Endometrial microvascular endothelial cells (primary cell): Measurements from ENCODE around the gene RPUSD4. TPM values are rescaled to one million over a fixed set of nuclear protein-coding genes. Genes with fewer than 3 reads are reported as not detected.

Experiments
- in situ Hi-C: cut with HindIII; loops from 2 replicates; pipeline ENCODE4 v1.10.0; 2017; ENCODE audit warnings: low sequenced_read_pairs, low pct_unique_long_range_greater_than_20kb; ENCODE audit errors: inconsistent ontology term
- total RNA-seq: library from RNA; depleted of rRNA; stranded (reverse); fragments of >200 nt; gene quantifications from one replicate; pipeline ENCODE4 v1.2.3, GENCODE V29; 2015; ENCODE audit errors: inconsistent ontology term

The RPUSD4 gene
- total RNA-seq, 1 donor from 2014 or later: 22.3 TPM

DNA sequence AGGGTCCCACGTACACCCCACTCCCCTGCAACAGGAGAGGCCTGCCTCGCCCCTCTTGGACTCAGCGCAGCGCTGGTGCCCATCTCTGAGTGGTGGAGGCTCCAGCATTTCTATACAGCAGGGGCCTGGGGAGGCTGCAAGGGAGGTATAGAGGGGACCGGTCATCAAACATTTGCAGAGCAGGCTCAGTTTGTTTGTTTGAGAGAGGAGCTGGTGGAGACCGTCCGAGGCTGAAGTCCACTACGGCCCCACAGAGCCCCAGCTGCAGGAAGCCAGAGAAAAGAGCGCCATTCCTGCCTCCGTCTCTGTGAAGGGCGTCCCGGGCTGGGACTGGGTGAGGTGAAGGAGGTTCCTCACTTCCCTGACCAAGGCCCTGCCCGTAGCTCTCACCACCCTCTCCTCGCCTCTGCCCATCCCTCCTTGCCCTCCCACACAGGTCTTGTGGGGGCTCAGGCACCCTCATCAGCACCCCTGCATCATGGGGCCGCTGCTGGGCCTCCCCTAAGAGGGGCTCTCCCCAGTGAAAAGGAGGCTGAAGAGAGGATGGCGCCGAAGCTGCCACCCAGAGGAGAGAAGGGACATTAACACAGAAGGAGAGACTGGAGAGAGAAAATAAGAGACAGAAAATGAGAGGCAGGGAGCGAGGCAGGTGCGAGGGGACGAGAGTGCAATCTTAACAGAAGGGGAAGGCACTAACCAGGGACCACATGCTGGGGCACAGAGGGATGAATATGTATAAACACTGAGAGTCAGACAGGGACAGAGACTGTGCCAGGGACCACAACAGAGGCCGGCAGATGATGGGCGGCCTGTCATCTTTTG is 24.5 kb downstream of the RPUSD4 start:
- in situ Hi-C loops: loop anchor here (25.0 kb wide), 1 partner anchor 250 kb away; the partner anchor contains the start of gene VSIG10L2

DNA sequence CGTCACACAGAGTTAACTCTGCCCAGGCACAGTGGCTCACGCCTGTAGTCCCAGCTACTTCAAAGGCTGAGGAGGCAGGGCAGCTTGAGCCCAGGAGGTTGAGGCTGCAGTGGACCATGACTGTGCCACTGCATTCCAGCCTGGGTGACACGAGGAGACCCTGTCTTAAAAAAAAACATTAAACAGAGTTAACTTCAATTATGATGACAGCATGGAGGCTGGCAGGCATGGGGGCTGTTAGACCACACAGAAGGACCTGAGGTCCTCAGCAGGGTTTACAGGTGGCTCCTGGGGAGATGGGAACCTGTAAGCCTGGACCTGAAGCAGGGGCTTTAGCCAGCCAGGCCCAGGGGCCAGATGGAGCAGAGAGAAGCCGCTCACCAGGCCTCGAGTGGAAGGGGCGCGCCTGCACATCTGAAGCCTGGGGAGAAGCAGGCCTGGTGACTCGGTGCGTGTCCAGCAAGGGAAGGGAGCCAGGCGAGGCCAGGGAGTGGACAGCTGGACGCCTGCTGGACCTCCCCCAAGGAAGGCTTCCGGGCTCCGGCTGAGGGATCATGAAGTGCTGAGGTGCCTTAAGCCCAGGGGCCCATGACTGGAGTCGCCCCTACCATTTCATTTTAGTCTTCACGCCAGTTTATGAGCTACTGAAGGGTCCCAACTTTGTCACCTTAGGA is 25.3 kb downstream of the RPUSD4 start:
- in situ Hi-C loops: loop anchor here (25.0 kb wide), 1 partner anchor 249 kb away; the partner anchor contains the start of gene VSIG10L2

DNA sequence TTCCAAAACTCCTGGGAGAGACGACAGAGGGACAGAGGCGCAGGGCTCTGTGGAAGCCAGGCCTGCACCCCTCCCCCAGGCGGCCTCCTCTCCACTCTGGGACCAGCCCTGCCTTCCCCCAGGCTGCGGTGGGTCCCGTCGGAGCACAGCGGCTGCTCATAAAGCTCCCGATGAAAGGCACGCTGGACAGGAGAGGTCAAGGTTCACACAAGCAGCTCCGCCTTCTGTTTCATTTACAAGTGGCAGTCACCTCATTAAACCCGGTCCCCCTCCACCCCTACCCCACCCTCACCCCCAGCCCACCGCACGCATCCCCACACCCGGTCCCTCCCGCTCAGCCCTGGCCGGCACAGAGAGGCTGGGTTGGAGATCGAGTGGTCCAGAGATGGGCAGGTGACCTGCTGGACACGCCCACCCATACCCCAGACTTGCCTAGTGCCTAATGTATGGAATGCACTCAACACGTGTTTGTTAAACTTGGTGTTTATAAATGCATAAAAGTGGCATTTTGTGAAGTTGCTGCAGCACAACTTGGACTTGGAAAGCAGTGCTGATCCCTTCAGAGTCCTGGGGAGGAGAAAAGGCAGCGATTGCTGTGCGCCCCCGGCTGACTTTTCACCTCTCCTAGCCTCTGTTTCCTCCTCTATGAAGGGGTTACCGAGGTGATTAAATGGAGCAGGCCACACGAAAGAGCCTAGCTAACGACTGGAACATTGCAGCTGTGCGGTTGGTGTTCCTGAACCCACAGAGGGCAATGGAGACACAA is 26.0 kb downstream of the RPUSD4 start:
- in situ Hi-C loops: loop anchor here (25.0 kb wide), 1 partner anchor 248 kb away; the partner anchor contains the start of gene VSIG10L2

DNA sequence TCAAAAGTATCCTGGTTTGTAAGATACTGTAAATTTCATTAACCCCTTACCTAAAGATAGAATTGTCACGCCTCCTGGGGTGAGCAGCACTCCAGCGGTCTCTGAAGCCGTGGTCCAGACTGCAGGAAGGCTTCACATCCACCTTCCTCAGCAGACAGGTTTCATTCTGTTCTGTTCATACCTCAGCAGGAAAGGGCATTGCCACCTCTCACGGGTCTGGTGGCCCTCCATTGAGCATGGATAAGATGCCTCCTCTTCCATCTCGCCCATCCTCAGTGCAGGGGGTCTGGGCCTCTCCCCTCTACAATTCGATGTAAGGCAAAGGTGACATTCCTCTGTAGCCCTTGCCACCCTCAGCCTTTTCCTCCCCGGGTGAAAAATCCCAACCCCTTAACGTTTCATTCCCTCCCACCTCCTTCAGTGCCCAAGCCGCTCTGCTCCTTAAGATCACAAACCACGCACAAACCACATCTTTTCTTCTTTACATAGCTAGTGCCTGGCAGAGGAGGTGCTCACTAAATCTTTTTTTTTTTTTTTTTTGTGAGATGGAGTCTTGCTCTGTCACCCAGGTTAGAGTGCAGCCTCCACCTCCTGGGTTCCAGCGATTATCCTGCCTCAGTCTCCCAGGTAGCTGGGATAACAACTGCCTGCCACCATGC is 28.5 kb downstream of the RPUSD4 start:
- in situ Hi-C loops: loop anchor here (25.0 kb wide), 1 partner anchor 246 kb away; the partner anchor contains the start of gene VSIG10L2

DNA sequence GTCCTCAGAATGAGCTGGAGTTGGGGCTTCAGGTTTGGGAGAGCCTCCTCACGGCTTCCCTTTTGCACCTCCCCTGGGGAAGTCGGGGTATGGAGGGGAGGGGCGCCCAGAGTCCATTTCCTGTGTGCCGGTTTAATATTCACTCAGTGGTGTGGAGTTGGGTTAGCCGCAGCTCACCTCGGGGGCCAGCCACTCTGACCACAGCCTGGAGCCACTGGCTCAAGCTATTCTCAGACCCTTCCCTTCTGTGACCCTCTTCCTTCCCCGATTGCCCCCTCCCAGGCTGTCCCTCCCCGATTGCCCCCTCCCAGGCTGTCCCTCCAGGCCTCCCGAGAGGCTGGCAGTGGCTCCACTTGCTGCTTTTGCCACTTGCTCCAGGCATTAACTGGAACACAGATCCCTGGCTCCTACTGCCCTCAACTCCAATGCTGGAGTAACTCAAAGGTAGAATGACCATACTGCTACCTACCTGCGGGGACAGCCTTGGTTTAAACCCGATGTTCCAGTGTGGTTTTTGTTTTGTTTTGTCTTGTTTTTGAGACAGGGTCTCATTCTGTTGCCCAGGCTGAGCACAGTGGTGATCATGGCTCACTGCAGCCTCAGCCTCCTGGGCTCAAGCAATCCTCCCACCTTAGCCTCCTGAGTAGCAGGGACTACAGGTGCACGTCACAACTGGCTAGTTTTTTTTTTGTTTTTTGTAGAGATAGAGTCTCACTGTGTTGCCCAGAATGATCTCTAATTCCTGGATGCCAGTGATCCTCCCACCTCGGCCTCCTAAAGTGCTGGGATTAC is 29.3 kb downstream of the RPUSD4 start:
- in situ Hi-C loops: loop anchor here (25.0 kb wide), 1 partner anchor 245 kb away; the partner anchor contains the start of gene VSIG10L2

DNA sequence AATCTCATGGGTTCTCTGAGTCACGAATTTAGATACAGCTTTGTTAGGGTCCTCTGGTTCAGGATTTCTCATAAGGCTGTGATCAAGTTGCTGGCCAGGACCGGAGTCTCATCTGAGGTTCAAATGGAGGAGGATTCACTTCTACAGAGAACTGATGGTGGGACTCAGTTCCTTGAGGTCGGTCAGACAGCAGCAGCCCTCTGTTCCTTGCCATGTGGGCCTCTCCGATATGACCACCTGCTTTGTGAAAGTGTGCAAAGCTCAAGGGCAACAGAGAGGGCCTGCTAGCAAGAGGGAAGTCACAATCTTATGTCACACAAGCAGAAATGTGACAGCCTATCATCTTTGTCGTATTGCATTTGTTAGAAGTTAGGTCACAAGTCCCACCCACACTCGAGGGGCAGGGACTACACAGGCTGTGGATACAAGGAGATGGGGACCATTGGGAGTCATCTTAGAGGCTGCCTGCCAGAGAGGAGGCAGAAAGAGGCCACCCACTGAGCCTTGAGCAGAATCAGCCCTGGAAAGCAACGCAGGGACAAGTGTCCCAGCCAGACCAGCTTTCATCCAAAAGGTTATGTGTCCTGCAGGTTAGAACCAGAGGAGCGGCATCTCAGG is 34.5 kb downstream of the RPUSD4 start:
- in situ Hi-C loops: loop anchor here (25.0 kb wide), 1 partner anchor 240 kb away; the partner anchor contains the start of gene VSIG10L2

DNA sequence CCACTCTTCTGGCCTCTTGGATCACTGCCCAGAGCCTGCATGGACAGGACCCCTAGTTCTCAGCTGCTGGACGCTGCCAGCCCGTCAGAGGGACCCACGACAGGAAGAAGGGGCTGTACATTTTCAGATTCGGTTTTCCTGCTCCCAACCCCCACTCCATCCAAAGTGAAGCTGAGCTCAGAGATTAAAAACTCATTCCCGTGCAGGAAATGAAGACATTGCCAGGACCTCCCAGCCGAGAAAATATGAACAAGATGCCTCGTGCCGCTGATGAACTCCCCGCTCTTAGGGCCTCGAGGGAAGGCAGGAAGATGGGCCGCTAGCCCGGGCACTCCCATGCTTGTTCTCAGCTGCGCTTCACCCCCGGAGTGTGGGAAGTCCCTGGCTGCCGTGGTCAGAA is 36.1 kb downstream of the RPUSD4 start:
- in situ Hi-C loops: loop anchor here (25.0 kb wide), 1 partner anchor 238 kb away; the partner anchor contains the start of gene VSIG10L2

DNA sequence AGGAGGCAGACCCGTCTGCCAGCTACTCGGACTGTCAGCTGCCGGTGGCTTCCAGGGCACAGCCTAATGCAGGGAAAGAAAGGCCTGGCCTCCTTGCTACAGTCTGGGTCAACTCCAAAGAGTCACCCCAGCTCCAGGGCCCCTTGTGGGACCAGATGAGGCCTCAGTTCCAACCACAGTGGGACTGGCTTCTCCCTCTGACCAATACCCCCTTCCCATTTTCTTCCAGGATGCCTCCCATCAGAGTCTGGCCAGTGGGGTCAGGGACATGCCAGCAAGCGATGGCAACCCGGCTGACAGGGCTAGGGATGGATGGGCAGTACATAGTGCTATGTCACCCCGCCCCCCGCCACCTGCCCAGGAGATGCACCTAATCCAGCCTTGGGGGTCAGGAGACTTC is 36.6 kb downstream of the RPUSD4 start:
- in situ Hi-C loops: loop anchor here (25.0 kb wide), 1 partner anchor 238 kb away; the partner anchor contains the start of gene VSIG10L2

DNA sequence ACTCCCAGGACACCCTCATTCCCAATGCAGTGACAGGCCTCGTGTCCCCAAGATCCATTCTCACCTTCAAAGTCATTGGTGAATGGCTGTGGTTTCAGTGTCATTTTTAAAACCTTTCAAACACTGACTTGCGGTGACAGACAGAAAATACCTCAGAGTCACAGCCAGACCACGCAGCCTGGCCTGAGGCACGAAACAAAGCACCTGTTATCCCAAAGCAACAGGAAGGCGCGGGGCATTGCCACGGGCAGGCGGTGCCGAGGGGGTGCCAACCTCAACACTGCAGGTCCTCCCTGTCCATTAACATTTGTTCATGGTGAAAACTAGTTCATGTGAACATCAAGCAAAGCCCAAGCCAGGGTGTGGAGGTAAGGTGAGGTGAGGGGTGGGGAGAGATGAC is 38.2 kb downstream of the RPUSD4 start:
- in situ Hi-C loops: no loop called here

DNA sequence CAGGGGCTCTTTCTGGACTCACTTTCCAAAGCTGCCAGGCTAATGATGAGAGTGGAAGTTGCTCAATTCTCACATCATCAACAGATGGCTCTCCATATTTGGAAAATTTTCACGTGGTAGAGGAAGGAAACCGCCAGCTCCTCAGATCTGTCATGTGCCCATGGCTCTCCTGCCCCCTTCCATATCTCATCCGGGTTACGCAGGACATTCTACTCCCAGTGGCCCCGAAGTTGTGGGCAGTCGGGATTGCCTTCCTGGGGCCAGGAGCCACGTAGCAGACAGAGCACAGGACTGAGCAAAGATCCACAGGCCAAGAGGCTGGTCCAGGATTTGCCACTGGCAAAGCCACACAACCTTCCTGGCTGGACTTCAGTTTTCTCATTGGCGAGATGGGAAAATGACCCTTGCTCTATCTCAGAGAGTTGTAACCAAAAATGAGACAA is 38.8 kb downstream of the RPUSD4 start:
- in situ Hi-C loops: no loop called here

DNA sequence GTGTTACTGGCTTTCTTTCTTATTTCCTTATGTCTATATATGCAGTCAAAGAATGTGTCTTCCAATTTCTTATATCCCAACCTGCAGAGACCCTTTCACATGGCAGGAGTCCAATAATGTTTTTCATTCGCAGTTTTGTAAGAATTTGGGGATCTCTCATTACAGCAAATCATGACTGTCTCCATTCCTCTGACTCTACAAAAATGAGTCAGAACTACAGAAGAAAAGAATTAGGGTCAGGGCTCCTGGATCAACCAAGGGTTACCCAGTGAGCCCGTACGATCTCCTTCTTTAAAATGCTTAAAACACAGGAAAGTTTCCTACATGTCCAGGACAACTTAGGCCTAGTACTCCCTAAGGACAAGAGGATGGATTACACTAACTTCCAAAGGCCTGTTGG is 42.2 kb downstream of the RPUSD4 start:
- in situ Hi-C loops: no loop called here

DNA sequence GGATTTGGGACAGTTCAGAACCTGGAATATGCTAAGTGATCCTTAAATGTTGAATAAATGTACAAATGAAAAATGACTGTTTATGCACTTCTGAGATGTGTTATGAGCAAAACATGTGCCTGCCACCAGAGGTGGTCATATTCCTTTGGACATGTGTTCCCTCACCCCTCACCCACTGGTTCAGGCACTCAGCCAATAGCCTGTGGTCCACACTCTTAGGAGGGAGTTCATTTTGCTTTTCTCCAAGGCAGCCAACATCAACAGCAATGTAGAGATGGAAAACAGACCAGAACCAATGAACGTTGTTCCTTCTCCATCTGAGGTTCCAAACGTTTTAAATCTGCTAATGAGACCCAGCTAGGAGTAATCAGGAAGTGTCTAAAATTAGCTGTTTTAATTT is 44.0 kb downstream of the RPUSD4 start:
- in situ Hi-C loops: no loop called here

DNA sequence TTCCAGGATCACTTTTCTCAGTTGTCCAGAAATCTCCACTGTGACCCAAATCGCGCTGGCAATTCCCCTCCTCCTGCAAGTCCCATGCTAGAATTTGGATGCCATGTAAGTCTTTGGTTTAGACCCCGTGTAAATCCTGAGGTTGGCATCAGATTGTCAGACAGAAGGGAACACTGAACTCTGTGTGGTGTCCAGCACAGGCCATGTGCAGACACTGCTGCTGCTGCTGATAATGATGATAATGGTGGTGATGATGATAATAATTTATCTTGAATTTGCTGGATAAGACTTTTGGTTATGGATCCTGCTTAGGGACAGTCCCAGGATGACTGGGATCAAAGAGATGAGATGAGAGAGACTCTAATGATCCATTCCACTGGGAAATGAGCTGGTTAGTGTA is 45.0 kb downstream of the RPUSD4 start:
- in situ Hi-C loops: no loop called here

DNA sequence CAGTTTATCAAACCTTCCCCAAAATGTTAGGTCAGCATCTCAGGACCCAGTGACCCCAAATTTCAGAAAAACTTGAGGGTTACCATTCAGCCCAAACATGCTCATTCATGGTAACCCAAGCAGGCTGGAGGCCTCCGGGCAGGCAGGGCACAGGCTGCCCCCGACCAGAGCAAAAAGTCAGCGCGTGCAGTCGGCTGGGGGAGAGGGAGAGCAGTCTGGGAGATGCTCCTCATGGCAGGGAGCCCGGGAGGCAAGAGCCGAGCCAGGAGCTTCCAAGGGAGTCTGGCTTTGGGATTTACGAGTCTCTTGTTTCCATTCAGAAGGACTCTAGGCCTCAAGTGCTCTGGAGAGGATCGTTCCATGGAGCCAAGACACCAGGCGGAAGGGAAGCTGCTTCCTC is 45.7 kb downstream of the RPUSD4 start:
- in situ Hi-C loops: no loop called here

DNA sequence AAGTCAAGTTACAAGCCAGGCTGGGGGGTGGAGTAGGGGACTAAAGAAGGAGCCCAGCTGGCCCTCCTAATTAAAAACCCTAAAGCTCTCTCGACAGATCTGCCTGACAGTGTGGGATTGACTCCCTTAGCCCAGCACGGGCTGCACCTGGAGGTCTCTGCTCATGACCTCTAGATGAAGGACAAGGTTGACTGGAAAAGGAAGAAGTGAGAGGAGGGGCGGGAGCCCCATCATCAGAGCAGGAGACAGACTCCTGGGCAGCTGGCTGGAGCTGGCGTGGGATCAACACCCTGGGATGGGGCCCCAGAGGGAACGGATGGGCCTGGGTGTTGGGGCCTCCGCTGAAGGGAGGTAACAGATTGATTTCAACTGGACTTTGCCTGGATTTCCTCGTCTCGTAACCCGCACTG is 46.1 kb downstream of the RPUSD4 start:
- in situ Hi-C loops: no loop called here

DNA sequence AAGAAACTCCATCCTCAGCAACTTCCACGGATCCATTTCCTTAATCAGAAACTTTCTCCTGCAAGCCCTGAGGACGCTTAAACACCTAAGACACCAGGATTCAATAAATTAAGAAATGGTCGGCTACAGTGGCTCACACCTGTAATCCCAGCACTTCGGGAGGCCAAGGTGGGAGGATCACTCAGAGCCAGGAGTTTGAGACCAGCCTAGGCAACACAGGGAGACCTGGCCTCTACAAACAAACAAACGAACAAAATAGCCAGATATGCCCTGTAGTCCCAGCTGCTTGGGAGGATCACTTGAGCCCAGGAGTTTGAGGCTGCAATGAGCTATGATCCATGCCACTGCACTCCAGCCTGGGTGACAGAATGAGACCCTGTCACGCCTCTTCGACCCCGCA is 46.7 kb downstream of the RPUSD4 start:
- in situ Hi-C loops: no loop called here

DNA sequence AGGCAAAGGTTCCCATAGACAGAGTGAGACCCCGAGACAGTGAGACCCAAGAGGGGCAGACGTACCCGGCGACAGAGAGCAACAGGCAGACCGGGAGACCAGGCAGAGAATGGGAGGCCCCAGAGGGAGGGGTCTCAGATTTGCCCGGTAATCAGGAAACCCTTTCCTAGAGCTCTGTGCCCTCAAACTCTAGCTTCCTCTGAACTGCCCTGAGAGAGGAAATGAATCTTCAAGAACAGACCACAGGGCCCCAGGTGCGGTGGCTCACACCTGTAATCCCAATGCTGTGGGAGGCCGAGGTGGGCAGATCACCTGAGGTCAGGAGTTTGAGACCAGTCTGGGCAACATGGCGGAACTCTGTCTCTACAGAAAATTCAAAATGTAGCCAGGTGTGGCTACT is 47.7 kb downstream of the RPUSD4 start:
- in situ Hi-C loops: no loop called here
